Measurements from ENCODE around the gene MFAP3L.

Gene MFAP3L

DNA sequence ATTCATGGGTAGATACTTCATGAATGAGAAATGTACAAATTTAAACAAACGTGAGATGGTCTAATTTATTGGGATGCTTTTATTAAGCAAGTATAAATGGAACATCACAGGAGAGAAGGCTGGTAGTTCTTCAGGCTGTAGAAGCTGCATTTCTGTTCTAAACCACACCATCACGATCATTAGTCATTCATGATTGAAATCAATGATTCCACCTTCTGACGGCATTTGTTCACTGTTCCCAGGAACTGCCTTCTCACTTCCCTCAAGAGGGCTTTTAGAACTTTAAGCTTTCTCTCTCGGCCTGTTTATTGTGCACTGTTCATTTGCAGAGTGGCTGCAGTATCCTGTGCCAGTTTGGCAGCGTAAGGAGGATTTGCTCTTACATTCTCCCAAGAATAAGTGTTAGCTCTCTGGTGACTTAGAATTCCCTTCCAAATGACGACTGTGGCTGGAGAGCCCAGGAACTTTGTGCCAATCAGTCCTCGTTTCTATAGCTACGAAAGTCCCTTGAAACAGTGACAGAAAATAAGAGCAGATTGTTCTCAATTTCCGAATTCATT is 54.7 kb downstream of the MFAP3L start:
- H3K4me3 ChIP-seq (ENCODE audit: low read depth, low read length) = no peak overlapping the region
- TF ChIP-seq POLR2A (IDR thresholded peaks at IDR 0.05; ENCODE audit: extremely low read depth, insufficient read length) (no peak), MYC (IDR thresholded peaks at IDR 0.05; ENCODE audit: low read depth, low read length) (no peak)
- TF ChIP-seq, protein P1, sequence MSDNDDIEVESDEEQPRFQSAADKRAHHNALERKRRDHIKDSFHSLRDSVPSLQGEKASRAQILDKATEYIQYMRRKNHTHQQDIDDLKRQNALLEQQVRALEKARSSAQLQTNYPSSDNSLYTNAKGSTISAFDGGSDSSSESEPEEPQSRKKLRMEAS (IDR thresholded peaks at IDR 0.05; ENCODE audit: low read depth, low read length) = no peak
- TF ChIP-seq, protein P2, sequence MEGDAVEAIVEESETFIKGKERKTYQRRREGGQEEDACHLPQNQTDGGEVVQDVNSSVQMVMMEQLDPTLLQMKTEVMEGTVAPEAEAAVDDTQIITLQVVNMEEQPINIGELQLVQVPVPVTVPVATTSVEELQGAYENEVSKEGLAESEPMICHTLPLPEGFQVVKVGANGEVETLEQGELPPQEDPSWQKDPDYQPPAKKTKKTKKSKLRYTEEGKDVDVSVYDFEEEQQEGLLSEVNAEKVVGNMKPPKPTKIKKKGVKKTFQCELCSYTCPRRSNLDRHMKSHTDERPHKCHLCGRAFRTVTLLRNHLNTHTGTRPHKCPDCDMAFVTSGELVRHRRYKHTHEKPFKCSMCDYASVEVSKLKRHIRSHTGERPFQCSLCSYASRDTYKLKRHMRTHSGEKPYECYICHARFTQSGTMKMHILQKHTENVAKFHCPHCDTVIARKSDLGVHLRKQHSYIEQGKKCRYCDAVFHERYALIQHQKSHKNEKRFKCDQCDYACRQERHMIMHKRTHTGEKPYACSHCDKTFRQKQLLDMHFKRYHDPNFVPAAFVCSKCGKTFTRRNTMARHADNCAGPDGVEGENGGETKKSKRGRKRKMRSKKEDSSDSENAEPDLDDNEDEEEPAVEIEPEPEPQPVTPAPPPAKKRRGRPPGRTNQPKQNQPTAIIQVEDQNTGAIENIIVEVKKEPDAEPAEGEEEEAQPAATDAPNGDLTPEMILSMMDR (IDR thresholded peaks at IDR 0.05; ENCODE audit: low read depth, low read length) = no peak
- DNase-seq (ENCODE audit: low read depth) = no peak

DNA sequence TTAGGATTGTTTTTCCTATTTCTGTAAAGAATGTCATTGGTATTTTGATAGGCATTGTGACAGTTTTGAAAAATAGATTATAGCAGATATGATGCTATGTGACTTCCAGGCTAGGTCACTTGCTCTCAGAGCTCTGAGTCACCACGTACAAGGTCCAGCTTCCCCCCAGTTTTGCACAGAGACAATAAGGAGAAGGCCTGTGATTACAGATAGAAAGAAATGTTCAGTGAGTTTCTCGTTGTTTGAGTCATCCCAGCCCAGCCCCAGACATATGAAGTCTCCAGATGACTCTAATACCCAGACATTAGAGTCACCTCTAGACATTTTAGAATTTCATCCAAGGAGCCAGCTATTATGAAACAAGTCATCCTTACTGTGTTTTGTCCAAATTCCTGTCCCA is 57.2 kb downstream of the MFAP3L start:
- no peak for DNase-seq (ENCODE audit: low read depth)
- no peak overlapping the region for H3K4me3 ChIP-seq (ENCODE audit: low read depth, low read length)
- TF ChIP-seq, protein P1 (IDR thresholded peaks at IDR 0.05; ENCODE audit: low read depth, low read length) = no peak
- TF ChIP-seq MYC (IDR thresholded peaks at IDR 0.05; ENCODE audit: low read depth, low read length) = no peak
- TF ChIP-seq, protein P2 (IDR thresholded peaks at IDR 0.05; ENCODE audit: low read depth, low read length) = no peak
- no peak for TF ChIP-seq POLR2A (IDR thresholded peaks at IDR 0.05; ENCODE audit: extremely low read depth, insufficient read length)

DNA sequence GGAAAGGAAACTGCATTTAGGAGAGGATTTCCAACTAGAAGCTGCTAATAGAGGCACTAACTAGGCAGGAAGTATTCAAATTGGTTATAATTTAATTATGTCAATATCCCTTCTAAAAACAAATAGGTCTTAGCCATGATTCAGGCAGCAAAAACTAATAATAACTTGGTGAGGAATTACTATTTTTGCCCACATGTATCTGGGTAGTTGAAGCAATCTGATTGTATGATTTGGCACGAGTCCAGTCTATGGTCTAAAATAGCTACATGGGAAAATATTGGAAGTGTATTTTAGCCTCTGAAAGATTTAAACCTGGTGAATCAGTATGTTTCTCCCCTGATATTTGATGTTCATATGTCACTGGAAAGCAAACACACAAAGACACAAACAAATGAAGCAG is 62.2 kb downstream of the MFAP3L start:
- no peak for DNase-seq (ENCODE audit: low read depth)
- H3K4me3 ChIP-seq (ENCODE audit: low read depth, low read length) = no peak overlapping the region
- no peak for TF ChIP-seq POLR2A (IDR thresholded peaks at IDR 0.05; ENCODE audit: extremely low read depth, insufficient read length)
- TF ChIP-seq, protein P2 (IDR thresholded peaks at IDR 0.05; ENCODE audit: low read depth, low read length) = no peak
- TF ChIP-seq, protein P1 (IDR thresholded peaks at IDR 0.05; ENCODE audit: low read depth, low read length) = no peak
- no peak for TF ChIP-seq MYC (IDR thresholded peaks at IDR 0.05; ENCODE audit: low read depth, low read length)

DNA sequence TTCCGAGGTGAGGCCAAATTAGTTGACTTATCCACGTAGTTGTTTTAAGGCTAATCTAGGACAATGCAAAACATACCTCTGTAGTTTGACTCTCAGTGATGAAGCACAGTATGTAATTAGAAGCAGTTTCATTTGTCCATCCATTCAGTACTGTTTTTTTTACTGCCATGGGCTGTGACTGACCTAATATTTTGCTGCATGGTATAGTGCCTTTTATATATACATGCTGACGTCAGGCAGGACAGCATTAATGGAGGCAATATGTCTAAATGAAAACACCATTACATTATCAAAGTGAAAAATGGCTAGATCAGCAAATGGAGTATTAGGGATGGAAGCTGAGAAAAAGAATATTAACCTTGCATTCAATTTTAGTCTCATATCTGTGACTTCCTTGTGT is 66.9 kb downstream of the MFAP3L start:
- TF ChIP-seq POLR2A (IDR thresholded peaks at IDR 0.05; ENCODE audit: extremely low read depth, insufficient read length) (no peak), MYC (IDR thresholded peaks at IDR 0.05; ENCODE audit: low read depth, low read length) (no peak)
- TF ChIP-seq, protein P1 (IDR thresholded peaks at IDR 0.05; ENCODE audit: low read depth, low read length) = no peak
- TF ChIP-seq, protein P2 (IDR thresholded peaks at IDR 0.05; ENCODE audit: low read depth, low read length) = no peak
- no peak overlapping the region for H3K4me3 ChIP-seq (ENCODE audit: low read depth, low read length)
- DNase-seq (ENCODE audit: low read depth) = no peak

DNA sequence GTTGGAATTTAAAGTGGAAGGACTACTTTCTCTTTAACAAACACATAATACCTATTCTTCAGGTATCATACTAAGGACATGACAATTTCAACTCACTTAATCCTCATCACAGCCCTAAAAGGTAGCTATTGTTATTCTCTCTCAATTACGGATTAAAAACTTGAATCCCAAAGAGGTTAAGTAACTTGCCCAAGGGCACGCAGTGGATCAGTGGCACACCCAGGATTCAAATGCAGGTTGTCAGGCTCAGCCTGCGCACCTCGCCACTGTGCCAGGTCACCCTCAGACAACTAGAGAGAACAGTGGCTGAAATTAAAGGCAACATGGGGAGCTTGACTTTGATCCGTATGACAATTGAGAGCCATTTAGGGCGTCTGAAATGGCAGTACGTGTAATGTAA is 67.6 kb downstream of the MFAP3L start:
- H3K4me3 ChIP-seq (ENCODE audit: low read depth, low read length) = no peak overlapping the region
- TF ChIP-seq, protein P2 (IDR thresholded peaks at IDR 0.05; ENCODE audit: low read depth, low read length) = no peak
- TF ChIP-seq MYC (IDR thresholded peaks at IDR 0.05; ENCODE audit: low read depth, low read length) = no peak
- DNase-seq (ENCODE audit: low read depth) = no peak

DNA sequence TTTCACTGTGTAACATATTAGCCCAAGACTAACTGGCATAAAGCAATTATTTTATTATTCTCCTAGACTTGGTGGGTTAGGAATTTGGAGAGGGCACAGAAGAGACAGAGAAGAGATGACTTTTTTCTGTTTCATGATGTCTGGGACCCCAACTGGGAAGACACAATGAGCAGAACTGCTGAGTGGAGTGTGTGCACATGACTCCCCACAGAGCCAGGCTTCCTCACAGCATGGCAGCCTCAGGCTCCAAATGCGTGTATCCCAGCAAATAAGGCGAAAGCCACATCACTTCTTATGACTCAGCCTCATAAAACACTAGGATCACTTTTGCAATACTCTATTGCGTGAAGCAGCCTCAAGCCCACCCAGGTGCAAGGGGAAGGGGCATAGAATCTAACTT is 68.4 kb downstream of the MFAP3L start:
- DNase-seq (ENCODE audit: low read depth) = peak; percentile 59
- TF ChIP-seq, protein P1 (IDR thresholded peaks at IDR 0.05; ENCODE audit: low read depth, low read length) = no peak
- TF ChIP-seq POLR2A (IDR thresholded peaks at IDR 0.05; ENCODE audit: extremely low read depth, insufficient read length) (no peak), MYC (IDR thresholded peaks at IDR 0.05; ENCODE audit: low read depth, low read length) (no peak)
- TF ChIP-seq, protein P2 (IDR thresholded peaks at IDR 0.05; ENCODE audit: low read depth, low read length) = no peak
- no peak overlapping the region for H3K4me3 ChIP-seq (ENCODE audit: low read depth, low read length)

All from NB4 (cell line).